Esophagus muscularis mucosa (tissue), 3 donors: Measurements from ENCODE around the gene PIK3CG.

Experiments
- CTCF ChIP-seq, 3 experiments: fragments of 200-600 bp in 2 of 3; fragments of 450-650 bp in 1 of 3; sonication (generic) in 2 of 3; IDR thresholded peaks; one replicate each; pipeline ENCODE4 v1.5.1; 2017 to 2019; ENCODE audit warnings: antibody characterized with exemption in 3 of 3, mild to moderate bottlenecking in 2 of 3, moderate library complexity in 1 of 3
- EP300 ChIP-seq: sonication (generic); formaldehyde crosslinking; IDR thresholded peaks from one replicate; pipeline ENCODE4 v1.6.1; 2017; ENCODE audit warnings: antibody characterized with exemption

- TF ChIP-seq EP300 (no peak), CTCF (IDR thresholded peaks at IDR 0.05) (no peak)
These were observed 50.8 kb downstream of the PIK3CG start for GRCh38 chr7:106915873-106916272.
